Amniotic stem cell (primary cell): Measurements from ENCODE around the gene PAK6.

Source experiments
- DNase-seq: peaks from one replicate; lab custom pipeline; 2025; lab: John Stamatoyannopoulos, UW

Gene PAK6

GRCh38 chr15:40310001-40310959 lies 71.4 kb downstream of the PAK6 start:
- no peak for DNase-seq

- no peak for DNase-seq
Measured at GRCh38 chr15:40310993-40311392, 72.1 kb downstream of the PAK6 start.

DNA sequence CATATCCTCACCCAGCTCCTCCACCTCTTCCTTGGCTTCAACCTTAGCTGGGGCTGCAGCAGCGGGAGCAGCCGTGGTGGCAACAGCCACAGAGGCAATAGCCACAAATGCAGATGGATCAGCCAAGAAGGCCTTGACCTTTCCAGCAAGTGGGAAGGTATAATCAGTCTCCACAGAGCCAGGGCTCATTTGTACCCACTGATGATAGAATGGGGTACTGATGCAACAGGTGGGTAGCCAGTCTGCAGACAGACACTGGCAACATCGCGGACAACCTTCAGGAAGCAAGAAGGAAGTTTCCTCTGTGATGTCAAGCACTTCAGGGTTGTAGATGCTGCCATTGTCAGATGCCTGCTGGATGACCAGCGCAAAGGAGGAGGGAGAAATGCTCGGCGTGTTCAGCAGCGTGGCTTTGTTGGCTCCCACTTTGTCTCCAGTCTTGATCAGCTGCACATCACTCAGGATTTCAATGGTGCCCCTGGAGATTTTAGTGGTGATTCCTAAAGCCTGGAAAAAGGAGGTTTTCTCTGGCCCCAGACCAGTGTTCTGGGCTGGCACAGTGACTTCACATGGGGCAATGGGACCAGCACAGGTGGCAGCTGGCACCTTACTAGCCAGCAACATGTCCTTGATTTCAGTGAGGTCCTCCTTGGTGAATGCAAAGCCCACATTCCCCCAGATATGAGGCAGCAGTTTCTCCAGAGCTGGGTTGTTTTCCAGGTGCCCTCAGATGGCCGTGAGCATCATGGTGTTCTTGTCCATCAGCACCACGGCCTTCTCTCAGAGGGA lies 73.7 kb downstream of the PAK6 start:
- DNase-seq = no peak

DNA sequence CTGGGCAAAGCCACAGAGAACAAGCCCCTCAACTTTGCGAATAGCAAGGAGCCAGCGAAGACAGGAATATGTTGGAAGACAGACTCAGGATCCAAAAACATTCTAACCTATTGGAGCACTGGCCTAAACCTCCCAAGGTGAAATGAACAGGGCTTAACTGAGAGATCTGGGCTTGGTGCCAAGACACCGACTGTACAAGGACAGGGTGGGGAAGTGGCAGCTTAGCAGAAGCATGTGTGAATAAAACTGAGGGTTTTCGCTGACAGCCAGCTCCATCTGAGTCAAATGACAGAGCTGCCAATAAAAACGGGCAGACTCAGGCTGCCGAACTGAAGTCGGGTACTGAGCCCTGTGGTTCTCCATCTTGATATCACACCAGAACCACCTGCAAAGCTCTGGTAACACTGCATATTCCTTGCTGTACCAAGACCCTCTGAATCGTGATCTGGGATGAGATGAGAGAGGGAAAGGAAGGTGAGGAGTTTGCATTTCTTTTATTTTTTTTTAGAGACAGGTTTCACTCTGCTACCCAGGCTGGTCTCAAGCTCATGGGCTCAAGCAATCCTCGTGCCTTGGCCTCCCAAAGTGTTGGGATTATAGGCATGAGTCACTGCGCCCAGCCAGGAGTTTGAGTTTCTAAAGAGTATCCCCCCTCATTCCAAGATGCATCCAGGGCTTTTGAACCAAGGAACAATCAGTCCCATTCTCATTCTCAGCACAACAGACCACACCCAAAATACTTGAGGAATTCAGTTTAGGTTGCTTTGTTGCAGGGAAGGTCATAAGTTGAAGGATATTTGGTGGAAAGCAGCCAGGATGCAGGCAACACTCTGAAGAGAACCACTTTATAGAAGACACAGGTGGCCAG lies 74.9 kb downstream of the PAK6 start:
- DNase-seq = no peak

DNA sequence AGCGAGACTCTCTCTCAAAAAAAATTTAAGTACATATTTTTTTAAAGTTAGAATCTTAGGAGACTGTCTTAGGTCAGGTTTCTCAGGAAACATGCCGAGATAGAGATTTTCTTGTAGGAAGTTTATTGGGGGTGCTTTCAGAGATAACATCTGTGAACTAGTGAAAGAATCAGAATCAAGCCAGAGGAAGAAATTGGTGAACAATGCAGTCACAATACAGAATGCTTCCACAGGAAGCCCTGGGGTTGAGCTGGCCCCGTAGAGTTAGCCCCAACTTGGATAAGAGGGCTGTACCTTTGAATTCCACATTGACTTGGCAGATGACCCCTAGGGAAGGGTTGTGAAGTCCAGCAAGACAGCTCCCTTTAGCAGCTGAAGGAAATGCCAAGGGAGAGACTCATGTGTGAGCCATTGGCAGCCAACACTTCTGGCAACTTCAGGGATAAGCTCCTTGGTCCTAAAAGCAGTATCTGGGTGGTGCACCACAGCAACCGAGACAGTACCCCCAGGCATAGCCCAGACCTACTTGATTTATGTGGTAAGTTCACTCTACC lies 75.9 kb downstream of the PAK6 start:
- DNase-seq = no peak

DNA sequence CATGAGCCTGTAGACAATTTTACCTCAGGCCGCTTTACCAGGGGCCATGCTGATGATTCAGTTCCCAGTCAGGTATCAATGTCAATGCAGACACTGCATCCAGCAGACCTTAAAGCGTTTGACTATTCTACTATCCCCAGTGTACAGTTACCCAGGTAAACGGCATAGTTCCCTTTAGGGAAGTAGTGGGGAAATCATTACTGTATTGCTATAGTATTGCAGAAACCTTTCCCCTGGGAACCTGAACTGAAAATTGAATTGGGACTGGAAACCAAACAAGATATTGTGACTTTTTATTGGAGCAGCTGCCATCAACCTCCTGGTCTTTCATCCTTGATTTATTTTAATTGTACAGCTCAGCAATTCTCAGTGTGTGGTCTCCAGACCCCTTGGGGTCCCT lies 78.1 kb downstream of the PAK6 start:
- no peak for DNase-seq

- DNase-seq = no peak
Measured at GRCh38 chr15:40317580-40317979, 78.7 kb downstream of the PAK6 start.

- no peak for DNase-seq
Measured at GRCh38 chr15:40320409-40320808, 81.5 kb downstream of the PAK6 start.

DNA sequence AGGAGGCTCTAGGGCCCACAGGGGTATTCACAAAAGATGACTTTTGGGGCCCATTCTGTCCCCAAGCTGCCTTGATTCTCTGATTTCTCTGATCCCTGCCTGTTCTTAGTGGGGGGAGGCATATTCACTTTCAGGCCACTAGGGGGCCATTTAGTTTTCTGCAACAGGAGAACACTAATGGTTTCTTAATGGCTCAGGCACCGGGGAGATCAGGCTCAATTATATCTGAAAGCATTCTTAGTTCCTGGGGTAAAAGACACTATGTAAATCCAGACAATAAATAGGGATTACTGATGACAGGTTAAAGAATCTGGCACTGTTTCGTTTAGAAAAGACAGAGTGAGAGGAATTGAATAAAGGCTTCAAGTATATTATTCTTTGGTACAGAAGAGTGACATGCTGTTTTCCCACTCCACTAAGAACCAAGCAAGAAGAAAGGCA lies 82.1 kb downstream of the PAK6 start:
- DNase-seq = no peak

DNA sequence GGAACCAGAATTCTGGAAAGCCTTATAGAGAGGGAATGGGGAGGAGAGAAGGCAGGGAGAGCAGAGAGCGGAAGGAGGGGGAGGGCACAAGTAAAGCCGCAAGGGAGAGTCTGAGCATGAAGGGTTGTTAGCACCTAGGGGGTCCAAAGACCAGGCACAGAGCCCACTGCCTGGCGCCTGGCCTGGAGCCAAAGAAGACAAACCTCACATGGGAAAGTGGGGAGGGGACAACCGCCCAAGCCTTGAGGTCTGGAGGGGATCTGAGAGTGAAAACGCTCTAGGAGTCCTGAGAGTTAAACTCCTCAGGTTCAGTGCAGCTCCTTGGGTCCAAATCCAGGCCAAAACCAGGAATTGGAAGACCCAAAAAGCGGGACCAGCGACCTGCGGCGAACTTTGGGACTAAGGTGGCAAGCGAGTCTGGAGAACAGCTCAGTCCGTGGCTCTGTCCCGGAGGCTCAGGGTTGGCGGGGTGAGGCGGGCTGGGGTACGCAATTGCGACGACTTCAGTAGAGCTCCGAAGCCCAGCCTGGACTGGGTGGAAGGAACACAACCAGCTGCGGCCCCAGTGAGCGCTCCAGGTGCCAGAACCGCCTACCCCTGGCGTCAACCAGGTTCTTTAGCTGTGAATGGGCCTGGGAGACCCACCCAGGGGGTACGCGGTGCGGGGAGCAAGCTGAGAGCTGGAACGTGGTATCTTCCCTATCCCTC lies 83.8 kb downstream of the PAK6 start:
- DNase-seq = no peak

GRCh38 chr15:40323239-40323952 lies 84.5 kb downstream of the PAK6 start, which contains the start of gene INAFM2:
Gene INAFM2, plus strand, starts transcription at chr15:40323692. Its CDS starts 364 bp downstream, at chr15:40324056.
- DNase-seq = peak; percentile 63

DNA sequence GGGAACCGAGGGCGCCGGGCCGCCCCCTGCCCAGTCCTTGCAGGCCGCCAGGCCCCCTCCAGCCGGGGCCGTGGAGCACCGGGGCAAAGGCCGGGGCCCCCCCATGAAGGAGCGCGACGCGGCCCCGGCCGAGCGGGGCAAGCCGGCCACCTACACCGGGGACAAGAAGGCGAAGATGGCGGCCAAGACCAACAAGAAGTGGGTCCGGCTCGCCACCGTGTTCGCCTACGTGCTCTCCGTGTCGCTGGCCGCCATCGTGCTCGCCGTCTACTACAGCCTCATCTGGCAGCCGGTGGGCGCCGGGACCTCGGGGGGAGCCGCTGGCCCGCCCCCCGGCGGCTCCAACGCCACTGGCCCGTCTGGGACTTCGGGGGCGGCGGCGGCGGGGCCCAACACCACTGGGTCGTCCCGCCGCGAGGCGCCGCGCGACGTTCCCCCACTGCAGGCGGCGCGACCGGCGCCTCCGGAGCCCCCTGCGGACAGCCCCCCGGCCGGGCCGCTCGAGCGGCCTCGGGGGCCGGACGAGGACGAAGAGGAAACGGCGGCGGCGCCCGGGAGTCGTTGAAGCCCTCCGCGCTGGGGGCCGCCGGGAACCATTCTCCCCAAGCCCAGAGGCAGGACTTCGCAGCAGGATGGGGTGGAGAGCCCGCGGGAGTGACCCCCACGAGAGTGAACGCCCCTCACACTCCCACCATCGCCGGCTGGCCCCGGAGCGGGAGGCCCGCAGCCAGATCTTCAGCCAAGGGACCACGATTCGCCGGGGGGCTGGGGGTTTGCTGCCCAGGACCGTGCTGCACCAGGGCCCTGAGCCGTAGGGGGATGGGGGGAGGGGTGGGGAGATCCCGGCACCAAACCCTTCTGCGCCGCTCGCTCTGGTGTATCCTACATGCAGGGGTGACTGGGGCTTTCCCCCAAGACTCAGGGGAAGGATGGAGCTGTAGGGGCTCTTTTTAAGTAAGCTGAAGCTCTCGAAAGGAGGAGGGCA lies 85.4 kb downstream of the PAK6 start:
- no peak for DNase-seq

DNA sequence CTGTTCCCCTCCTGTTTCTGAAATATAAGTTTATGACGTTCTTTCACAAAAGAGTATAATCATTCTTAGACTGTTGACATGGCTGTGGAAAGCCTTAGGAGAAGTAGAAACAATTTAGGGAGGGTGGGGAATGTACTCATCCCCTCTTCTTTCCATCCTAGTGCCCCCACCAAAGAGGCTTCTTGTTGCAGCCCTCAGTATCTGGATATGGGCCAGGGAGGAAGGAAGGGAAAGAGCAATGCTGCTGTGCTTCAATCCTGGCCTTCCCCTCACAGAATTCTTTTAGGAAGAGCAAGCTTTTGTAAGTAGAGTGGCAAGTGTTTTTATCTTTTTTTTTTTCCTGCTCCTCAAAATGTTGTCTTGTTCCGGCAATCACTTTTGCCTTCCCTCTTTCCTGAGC lies 86.3 kb downstream of the PAK6 start:
- no peak for DNase-seq

DNA sequence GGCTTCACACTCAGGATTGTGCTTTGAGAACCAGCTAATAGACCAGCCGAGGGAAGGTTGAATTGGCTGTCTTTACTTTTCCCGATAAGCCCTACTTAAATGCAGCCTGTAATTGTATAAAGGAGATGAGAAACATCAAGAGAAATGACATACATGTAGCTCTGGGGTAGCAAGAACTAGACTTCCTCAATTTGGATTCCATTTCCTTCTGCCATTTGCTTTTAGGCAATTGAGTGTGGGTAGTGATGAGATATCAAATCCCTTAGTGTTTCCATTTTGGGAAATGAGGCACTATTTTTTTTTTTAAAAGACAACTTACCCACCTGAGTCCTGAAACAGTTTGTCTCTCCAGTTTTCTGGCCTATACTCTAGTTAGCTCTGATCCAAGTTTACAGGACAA lies 86.8 kb downstream of the PAK6 start:
- no peak for DNase-seq
